ENCODE results near the gene LTN1. TPM values are rescaled to one million over a fixed set of nuclear protein-coding genes. Genes with fewer than 3 reads are reported as not detected.

Gene LTN1
- total RNA-seq, 1 experiment from 2014 or later, result 8.7 TPM

GRCh38 chr21:28904961-28905435, 87.7 kb downstream of the LTN1 start:
- H3K9me3 ChIP-seq (ENCODE audit: control insufficient read depth in 1 of 2, insufficient read depth in 1 of 2, low read depth in 1 of 2, low read length in 2 of 2), result no peaks in the 10 kb centered on the region
- no peaks in the 10 kb centered on the region for H3K79me2 ChIP-seq (ENCODE audit: insufficient read depth, low read length)
- H3K9me2 ChIP-seq (ENCODE audit: insufficient read depth), result no peaks in the 10 kb centered on the region
- POLR2A ChIA-PET, result no interaction called here
- TF ChIP-seq JUND (IDR thresholded peaks at IDR 0.05), result no peak
- no peak overlapping the region for H2AFZ ChIP-seq (ENCODE audit: low read depth, low read length, poor library complexity, severe bottlenecking)
- no peak for DNase-seq (ENCODE audit: low read depth, low spot score)
- no peak overlapping the region for H3K4me3 ChIP-seq (replicated peaks in 1 of 2; ENCODE audit: low read depth in 1 of 2, low read length in 2 of 2)
- ATAC-seq, result no peak
- H4K20me1 ChIP-seq (ENCODE audit: insufficient read depth), result no peaks in the 10 kb centered on the region
- peaks cover 0 to 7% of the 10 kb centered on the region in 2 experiments; a peak in 1 of 4 replicates for H3K4me1 ChIP-seq (ENCODE audit: control insufficient read depth in 1 of 2, insufficient read depth in 2 of 2, low read length in 2 of 2)
- H3K4me2 ChIP-seq (ENCODE audit: low read length), result no peak overlapping the region
- no peaks in the 10 kb centered on the region for H3K27me3 ChIP-seq (ENCODE audit: insufficient read depth, low read length)
- no peak overlapping the region for H3K27ac ChIP-seq (ENCODE audit: low read depth, low read length)
- intact Hi-C loops (cut with micrococcal nuclease), result no loop called here
- no TSS peak for BruUV-seq (replicated peaks)
- CTCF ChIA-PET, result no interaction called here
- H3K36me3 ChIP-seq (ENCODE audit: control insufficient read depth in 1 of 2, insufficient read depth in 2 of 2, low read length in 2 of 2), result no peaks in the 10 kb centered on the region
- H3K9ac ChIP-seq (ENCODE audit: low read length), result no peak overlapping the region
- RAD21 ChIA-PET (ENCODE audit: low non-redundant PET in 1 of 2, low total read pairs in 2 of 2, uncharacterized antibody in 2 of 2, unreplicated experiment in 2 of 2), result no interaction called here

GRCh38 chr21:28903448-28903847, 89.2 kb downstream of the LTN1 start:
- Histone ChIP-seq H3K27me3 (ENCODE audit: insufficient read depth, low read length) (0 out of 2 replicates have a peak, but pooled peaks cover 4% of the 10 kb centered on the region), H3K9me3 (ENCODE audit: control insufficient read depth in 1 of 2, insufficient read depth in 1 of 2, low read depth in 1 of 2, low read length in 2 of 2) (no peaks in the 10 kb centered on the region), H3K27ac (ENCODE audit: low read depth, low read length) (no peak overlapping the region), H3K4me1 (ENCODE audit: control insufficient read depth in 1 of 2, insufficient read depth in 2 of 2, low read length in 2 of 2) (peaks cover 0 to 5% of the 10 kb centered on the region in 2 experiments; a peak in 1 of 4 replicates), H2AFZ (ENCODE audit: low read depth, low read length, poor library complexity, severe bottlenecking) (no peak overlapping the region), H3K9ac (ENCODE audit: low read length) (no peak overlapping the region), H3K9me2 (ENCODE audit: insufficient read depth) (no peaks in the 10 kb centered on the region), H3K79me2 (ENCODE audit: insufficient read depth, low read length) (no peaks in the 10 kb centered on the region), H3K4me2 (ENCODE audit: low read length) (no peak overlapping the region), H4K20me1 (ENCODE audit: insufficient read depth) (no peaks in the 10 kb centered on the region), H3K4me3 (replicated peaks in 1 of 2; ENCODE audit: low read depth in 1 of 2, low read length in 2 of 2) (no peak overlapping the region), H3K36me3 (ENCODE audit: control insufficient read depth in 1 of 2, insufficient read depth in 2 of 2, low read length in 2 of 2) (no peaks in the 10 kb centered on the region)
- no TSS peak for BruUV-seq (replicated peaks)
- CTCF ChIA-PET, result no interaction called here
- RAD21 ChIA-PET (ENCODE audit: low non-redundant PET in 1 of 2, low total read pairs in 2 of 2, uncharacterized antibody in 2 of 2, unreplicated experiment in 2 of 2), result no interaction called here
- TF ChIP-seq CTCF (IDR thresholded peaks at IDR 0.05 in 2 of 3, conservative IDR thresholded peaks at IDR 0.05 in 1 of 3; ENCODE audit: borderline replicate concordance in 1 of 3, insufficient read depth in 1 of 3, low read depth in 2 of 3, low read length in 2 of 3) (no peak), RAD21 (IDR thresholded peaks at IDR 0.05; ENCODE audit: low read depth) (no peak), REST (IDR thresholded peaks at IDR 0.05; ENCODE audit: low read depth) (no peak), SIN3A (IDR thresholded peaks at IDR 0.05; ENCODE audit: low read depth) (no peak), ZBTB33 (IDR thresholded peaks at IDR 0.05; ENCODE audit: extremely low read depth, insufficient replicate concordance, low read length) (no peak), EZH2 (IDR thresholded peaks at IDR 0.05) (no peak)
- POLR2A ChIA-PET, result no interaction called here
- no peak for DNase-seq (ENCODE audit: low read depth, low spot score)
- ATAC-seq, result no peak
- intact Hi-C loops (cut with micrococcal nuclease), result no loop called here

Data from HCT116 (cell line).